WERI-Rb-1 (cell line): ENCODE measurements around the gene YARS1.
"Not testable (repeated sequence)": the region's sequence is repeated elsewhere in the genome, so short reads cannot be mapped to it uniquely, and the experiment has no call there.

Experiments used
- DNase-seq: peaks from one replicate; pipeline ENCODE4 v3.0.0-alpha.2; 2020
- H3K27ac ChIP-seq: fragments of 250-450 bp; sonication (Bioruptor Pico); 2 replicates; pipeline ENCODE4 v1.5.1; 2020; ENCODE audit warnings: mild to moderate bottlenecking, moderate library complexity
- H3K27me3 ChIP-seq: fragments of 250-450 bp; sonication (Bioruptor Pico); 2 replicates; pipeline ENCODE4 v1.5.1; 2021; ENCODE audit warnings: mild to moderate bottlenecking, low read depth, moderate library complexity; ENCODE audit not compliant: insufficient read depth, severe bottlenecking
- H3K36me3 ChIP-seq: fragments of 250-450 bp; sonication (Bioruptor Pico); 2 replicates; pipeline ENCODE4 v1.5.1; 2020; ENCODE audit warnings: mild to moderate bottlenecking, moderate library complexity
- H3K4me3 ChIP-seq: 2 replicates; pipeline ENCODE4 v1.5.1; 2011; ENCODE audit warnings: low read depth, mild to moderate bottlenecking, control low read depth, low read length
- H3K9me3 ChIP-seq: fragments of 250-450 bp; sonication (Bioruptor Pico); 2 replicates; pipeline ENCODE4 v1.5.1; 2021; ENCODE audit warnings: mild to moderate bottlenecking, moderate library complexity; ENCODE audit not compliant: severe bottlenecking
- TF ChIP-seq, protein P1 (sequence below): IDR thresholded peaks from 2 replicates; pipeline ENCODE4 v1.5.1; 2011; ENCODE audit warnings: low read depth, mild to moderate bottlenecking, control low read depth, inconsistent platforms, low read length

YARS1 gene

DNA sequence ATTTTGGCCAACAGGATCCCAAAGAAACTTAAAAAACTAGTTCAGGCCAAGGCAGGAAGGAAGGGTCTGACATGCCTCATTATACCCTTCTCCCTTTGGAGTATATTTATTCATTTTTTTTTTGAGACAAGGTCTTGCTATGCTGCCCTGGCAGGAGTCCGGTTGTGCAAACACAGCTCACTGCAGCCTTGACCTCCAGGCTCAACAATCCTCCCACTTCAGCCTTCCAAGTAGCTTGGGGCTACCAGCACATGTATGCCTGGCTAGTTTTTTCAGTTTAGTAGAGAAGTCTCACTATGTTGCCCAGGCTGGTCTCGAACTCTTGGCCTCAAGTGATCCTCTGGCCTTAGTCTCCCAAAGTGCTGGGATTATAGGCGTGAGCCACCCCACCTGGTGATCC lies 5.2 kb downstream of the YARS1 start:
- TF ChIP-seq, protein P1, sequence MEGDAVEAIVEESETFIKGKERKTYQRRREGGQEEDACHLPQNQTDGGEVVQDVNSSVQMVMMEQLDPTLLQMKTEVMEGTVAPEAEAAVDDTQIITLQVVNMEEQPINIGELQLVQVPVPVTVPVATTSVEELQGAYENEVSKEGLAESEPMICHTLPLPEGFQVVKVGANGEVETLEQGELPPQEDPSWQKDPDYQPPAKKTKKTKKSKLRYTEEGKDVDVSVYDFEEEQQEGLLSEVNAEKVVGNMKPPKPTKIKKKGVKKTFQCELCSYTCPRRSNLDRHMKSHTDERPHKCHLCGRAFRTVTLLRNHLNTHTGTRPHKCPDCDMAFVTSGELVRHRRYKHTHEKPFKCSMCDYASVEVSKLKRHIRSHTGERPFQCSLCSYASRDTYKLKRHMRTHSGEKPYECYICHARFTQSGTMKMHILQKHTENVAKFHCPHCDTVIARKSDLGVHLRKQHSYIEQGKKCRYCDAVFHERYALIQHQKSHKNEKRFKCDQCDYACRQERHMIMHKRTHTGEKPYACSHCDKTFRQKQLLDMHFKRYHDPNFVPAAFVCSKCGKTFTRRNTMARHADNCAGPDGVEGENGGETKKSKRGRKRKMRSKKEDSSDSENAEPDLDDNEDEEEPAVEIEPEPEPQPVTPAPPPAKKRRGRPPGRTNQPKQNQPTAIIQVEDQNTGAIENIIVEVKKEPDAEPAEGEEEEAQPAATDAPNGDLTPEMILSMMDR, result no peak

GRCh38 chr1:32811265-32811664 lies 5.9 kb downstream of the YARS1 start:
- peaks cover 86% of the 10 kb centered on the region for H3K36me3 ChIP-seq
- no peak overlapping the region for H3K27ac ChIP-seq
- DNase-seq, result no peak
- no peak overlapping the region for H3K4me3 ChIP-seq
- no peaks in the 10 kb centered on the region for H3K27me3 ChIP-seq
- H3K9me3 ChIP-seq, result no peaks in the 10 kb centered on the region
- TF ChIP-seq, protein P1, result no peak

More for the DNA sequence above, 5.2 kb downstream of the YARS1 start:
- H3K27ac ChIP-seq, result no peak overlapping the region
- H3K9me3 ChIP-seq, result no peaks in the 10 kb centered on the region
- H3K27me3 ChIP-seq, result no peaks in the 10 kb centered on the region
- no peak for DNase-seq
- H3K4me3 ChIP-seq, result no peak overlapping the region
- H3K36me3 ChIP-seq, result peaks cover 82% of the 10 kb centered on the region

DNA sequence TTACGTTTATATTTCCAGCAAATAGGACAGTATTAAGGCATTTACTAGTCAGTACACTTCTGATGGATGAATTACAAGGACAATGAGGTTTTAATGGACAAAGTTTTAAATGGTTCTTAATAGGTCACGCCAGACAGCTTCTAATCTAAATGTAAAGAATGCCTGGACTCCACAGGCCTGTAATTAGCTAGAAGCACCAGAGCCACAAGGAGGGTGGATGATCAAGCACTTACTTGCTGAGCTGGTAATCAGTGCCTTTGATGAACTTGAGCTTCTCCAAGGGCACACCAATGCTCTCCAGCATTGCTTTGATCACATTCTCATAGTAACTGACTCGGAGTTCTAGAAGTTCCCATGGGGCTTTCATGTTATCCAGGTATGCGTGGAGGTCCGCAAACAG lies 6.8 kb downstream of the YARS1 start:
- Histone ChIP-seq H3K27me3 (no peaks in the 10 kb centered on the region), H3K27ac (no peak overlapping the region; the same call in 1 of the 2 replicates), H3K36me3 (peaks cover 88% of the 10 kb centered on the region), H3K9me3 (peaks cover 3% of the 10 kb centered on the region), H3K4me3 (no peak overlapping the region)
- DNase-seq, result no peak
- TF ChIP-seq, protein P1, result no peak

GRCh38 chr1:32808580-32808979 lies 8.6 kb downstream of the YARS1 start:
- H3K27ac ChIP-seq, result no peak overlapping the region
- DNase-seq, result no peak
- no peak overlapping the region for H3K4me3 ChIP-seq
- H3K36me3 ChIP-seq, result peaks cover 73% of the 10 kb centered on the region
- H3K27me3 ChIP-seq, result no peaks in the 10 kb centered on the region
- peaks cover 3% of the 10 kb centered on the region for H3K9me3 ChIP-seq
- TF ChIP-seq, protein P1, result no peak

GRCh38 chr1:32806910-32807523 lies 10.1 kb downstream of the YARS1 start:
- no peak overlapping the region for H3K27ac ChIP-seq
- DNase-seq, result no peak
- no peaks in the 10 kb centered on the region for H3K27me3 ChIP-seq
- no peak overlapping the region for H3K4me3 ChIP-seq
- TF ChIP-seq, protein P1, result no peak
- H3K36me3 ChIP-seq, result peaks cover 74% of the 10 kb centered on the region
- H3K9me3 ChIP-seq, result peaks cover 3% of the 10 kb centered on the region

- TF ChIP-seq, protein P1, result no peak
- no peak for DNase-seq
- no peaks in the 10 kb centered on the region for H3K27me3 ChIP-seq
- no peak overlapping the region for H3K27ac ChIP-seq
- peaks cover 77% of the 10 kb centered on the region for H3K36me3 ChIP-seq
- H3K4me3 ChIP-seq, result no peak overlapping the region
- H3K9me3 ChIP-seq, result peaks cover 3% of the 10 kb centered on the region
Observed at GRCh38 chr1:32806290-32806689, 10.9 kb downstream of the YARS1 start.

DNA sequence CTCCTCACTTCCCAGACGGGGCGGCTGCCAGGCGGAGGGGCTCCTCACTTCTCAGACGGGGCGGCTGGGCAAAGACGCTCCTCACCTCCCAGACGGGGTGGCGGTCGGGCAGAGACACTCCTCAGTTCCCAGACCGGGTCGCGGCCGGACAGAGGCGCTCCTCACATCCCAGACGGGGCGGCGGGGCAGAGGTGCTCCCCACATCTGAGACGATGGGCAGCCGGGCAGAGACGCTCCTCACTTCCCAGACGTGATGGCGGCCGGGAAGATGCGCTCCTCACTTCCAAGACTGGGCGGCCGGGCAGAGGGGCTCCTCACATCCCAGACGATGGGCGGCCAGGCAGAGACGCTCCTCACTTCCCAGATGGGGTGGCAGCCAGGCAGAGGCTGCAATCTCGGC lies 12.7 kb downstream of the YARS1 start:
- not testable (repeated sequence) for H3K27me3 ChIP-seq, DNase-seq, H3K9me3 ChIP-seq, H3K4me3 ChIP-seq, H3K27ac ChIP-seq
- H3K36me3 ChIP-seq, result peaks cover 80% of the 10 kb centered on the region
